GM12875 (cell line): ENCODE data around the gene EDEM3.
A peak's percentile ranks its signal among the peaks of the same experiment; 100 is the strongest.

Experiments used
- H3K4me3 ChIP-seq: one replicate; pipeline ENCODE4 v1.5.1; 2011; ENCODE audit warnings: low read depth, low read length, control low read depth
- TF ChIP-seq, protein P1 (sequence below): IDR thresholded peaks from 2 replicates; pipeline ENCODE4 v1.5.1; 2011; ENCODE audit warnings: low read depth, mild to moderate bottlenecking, control low read depth, inconsistent platforms, low read length, moderate library complexity, borderline replicate concordance; ENCODE audit not compliant: insufficient read depth

The EDEM3 gene

DNA sequence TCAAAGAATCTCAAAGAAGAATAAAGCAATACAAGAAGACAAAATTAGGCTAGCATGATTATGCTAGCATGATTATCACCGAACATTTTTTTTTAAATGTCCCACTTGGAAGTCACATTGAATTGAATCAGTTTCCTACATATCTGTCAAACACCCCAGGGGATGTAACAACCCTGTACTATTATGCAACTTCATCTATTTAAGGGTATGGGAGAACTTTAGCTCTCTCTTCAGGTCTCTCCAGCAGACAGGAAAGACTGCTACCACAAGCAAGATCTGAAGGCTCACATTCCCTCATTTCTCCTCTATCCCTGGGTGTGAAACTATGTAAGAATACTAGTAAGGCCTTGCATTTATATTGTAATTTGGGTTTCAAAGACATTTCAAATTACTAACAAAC lies 52.8 kb downstream of the EDEM3 start:
- H3K4me3 ChIP-seq: no peak overlapping the region
- TF ChIP-seq, protein P1, sequence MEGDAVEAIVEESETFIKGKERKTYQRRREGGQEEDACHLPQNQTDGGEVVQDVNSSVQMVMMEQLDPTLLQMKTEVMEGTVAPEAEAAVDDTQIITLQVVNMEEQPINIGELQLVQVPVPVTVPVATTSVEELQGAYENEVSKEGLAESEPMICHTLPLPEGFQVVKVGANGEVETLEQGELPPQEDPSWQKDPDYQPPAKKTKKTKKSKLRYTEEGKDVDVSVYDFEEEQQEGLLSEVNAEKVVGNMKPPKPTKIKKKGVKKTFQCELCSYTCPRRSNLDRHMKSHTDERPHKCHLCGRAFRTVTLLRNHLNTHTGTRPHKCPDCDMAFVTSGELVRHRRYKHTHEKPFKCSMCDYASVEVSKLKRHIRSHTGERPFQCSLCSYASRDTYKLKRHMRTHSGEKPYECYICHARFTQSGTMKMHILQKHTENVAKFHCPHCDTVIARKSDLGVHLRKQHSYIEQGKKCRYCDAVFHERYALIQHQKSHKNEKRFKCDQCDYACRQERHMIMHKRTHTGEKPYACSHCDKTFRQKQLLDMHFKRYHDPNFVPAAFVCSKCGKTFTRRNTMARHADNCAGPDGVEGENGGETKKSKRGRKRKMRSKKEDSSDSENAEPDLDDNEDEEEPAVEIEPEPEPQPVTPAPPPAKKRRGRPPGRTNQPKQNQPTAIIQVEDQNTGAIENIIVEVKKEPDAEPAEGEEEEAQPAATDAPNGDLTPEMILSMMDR: no peak

DNA sequence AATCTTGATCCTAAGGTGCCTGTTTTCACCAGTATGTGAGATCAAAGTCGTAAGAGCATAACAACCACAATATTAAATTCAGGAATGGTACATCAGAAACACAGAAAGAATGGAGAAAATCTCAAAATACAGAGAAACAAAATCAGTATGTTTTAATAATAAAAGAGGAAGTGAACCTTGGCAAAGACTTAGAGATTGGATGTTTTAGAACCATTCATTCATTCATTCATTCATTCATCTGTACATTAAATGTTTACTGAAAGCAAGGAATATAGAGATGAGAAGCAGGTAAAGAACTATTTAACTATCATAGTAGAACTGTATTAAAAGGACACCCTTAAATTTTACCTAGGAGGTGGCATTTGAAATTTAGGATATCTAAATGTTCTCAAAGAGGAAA lies 55.7 kb downstream of the EDEM3 start:
- no peak overlapping the region for H3K4me3 ChIP-seq
- TF ChIP-seq, protein P1: no peak

DNA sequence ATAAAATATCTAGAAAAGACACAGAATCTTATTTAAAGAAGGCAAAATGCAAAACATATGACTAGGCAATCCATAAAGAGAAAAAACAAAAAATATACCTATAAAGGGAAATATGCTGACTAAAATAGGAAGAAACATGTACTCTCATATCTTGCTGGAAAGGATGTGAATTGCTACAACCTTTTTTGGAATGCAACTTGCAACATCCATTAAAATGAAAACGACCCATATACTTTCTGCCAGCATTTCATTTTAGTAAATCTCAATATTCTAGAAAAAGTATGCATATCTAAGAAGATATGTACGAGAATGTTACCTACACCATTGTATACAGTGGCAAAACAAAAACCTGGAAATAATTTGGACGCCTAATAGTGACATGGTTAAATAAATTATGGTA lies 56.6 kb downstream of the EDEM3 start:
- H3K4me3 ChIP-seq: no peak overlapping the region
- TF ChIP-seq, protein P1: no peak

DNA sequence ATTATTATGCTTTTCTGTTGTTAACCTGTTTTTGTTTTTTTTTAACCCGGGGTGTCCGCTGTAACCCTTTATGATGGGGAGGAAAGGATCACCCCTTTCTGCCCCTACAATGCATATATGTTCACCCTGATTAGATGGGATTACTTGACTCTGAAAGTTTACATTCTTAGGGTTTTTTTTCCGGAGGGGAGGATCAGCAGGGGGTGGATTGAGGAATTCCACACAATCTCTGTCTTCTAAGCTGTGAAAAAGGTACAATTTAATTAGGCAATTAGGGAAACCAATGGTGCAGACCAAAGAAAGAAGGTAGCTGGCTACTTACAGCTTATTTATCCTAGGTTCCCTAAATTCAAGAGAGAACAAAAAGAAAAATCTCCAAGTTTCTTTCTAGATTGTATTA lies 58.3 kb downstream of the EDEM3 start:
- H3K4me3 ChIP-seq: no peak overlapping the region
- TF ChIP-seq, protein P1: no peak

DNA sequence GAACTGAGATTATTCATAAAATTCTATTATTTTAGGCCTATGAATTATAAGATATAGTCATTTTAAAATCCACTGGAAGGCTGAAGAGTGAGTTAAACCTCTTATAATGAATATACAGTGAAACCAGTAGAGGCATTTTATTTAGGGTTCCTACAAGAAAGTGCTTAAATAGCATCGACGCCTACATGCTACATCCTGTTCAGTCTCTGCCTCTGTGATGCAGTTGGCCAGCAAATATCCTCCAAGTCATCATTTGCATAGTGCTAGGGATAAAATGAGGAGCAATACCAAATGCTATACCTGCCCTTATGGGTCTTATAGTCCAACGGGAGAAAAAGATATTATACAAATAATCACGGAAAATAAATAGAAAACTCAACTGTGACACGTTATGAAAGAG lies 59.6 kb downstream of the EDEM3 start:
- no peak overlapping the region for H3K4me3 ChIP-seq
- TF ChIP-seq, protein P1: no peak

DNA sequence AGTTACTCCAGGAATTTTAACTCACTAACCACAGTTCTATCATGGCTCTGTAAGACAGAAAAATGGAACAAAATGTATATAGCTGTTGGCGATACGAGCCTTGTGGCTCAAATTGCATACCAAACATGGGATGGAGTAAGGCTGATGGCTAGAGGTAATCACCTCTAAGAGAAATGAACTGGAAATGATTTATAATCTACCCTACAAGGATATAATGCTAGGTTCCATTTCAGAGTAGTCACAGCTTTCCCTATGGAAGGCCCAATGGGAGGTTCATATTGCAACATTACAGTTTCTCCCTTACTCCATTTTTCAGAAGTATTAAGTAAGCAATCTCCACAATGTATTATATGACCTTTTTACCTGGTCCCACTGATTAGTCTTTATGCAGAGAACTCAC lies 61.6 kb downstream of the EDEM3 start:
- TF ChIP-seq, protein P1: no peak
- H3K4me3 ChIP-seq: no peak overlapping the region

DNA sequence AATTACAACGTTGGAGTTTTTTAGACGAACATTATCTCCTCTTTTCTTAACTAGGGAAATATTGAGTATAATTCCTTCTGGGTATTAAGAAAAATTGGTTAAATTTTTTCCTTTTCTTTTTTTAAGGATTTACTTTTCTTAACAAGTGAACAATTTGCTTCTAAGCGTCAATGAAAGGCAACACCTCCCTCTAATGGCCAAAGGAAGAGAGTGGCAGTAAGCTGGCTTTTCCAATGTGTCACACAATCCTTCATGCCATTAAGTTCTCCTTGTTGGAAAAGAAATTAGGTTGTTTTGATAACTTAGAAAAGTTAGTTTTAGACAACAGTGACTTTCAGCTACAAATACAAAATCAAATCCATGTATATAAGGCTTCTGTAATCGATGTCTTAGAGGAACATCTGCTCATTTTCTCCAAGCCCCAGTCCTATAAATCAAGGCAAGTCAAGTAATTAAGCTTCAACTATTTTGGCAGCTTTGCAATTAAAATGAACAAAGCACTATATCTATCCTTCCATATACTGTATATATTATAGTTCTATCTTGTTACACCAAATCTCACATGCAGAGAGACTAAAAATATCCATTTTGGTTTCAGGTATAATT lies 62.8 kb downstream of the EDEM3 start:
- TF ChIP-seq, protein P1: peak; percentile 43; the same call in 1 of the 2 replicates
- no peak overlapping the region for H3K4me3 ChIP-seq
